Motor neuron (in vitro differentiated cells): ENCODE measurements around the gene RPLP1. TPM values are rescaled to one million over a fixed set of nuclear protein-coding genes. Genes with fewer than 3 reads are reported as not detected.
"Not testable (repeated sequence)": the region's sequence is repeated elsewhere in the genome, so short reads cannot be mapped to it uniquely, and the experiment has no call there.

Experiments
- ATAC-seq, 8 experiments: fragments of 200-7000 bp; cut with Tn5 transposase; replicated peaks in 6 of 8; 2 replicates each; pipeline ENCODE4 v1.8.0; 2021; ENCODE audit warnings: mild to moderate bottlenecking in 8 of 8, moderate library complexity in 8 of 8
- H3K27ac ChIP-seq, 2 donors: fragments of 250-450 bp; sonication (Bioruptor Pico); 2 replicates each; pipeline ENCODE4 v1.9.0; 2021; ENCODE audit warnings: antibody characterized with exemption in 2 of 2, mild to moderate bottlenecking in 2 of 2, moderate library complexity in 1 of 2
- H3K4me1 ChIP-seq, 2 donors: fragments of 250-450 bp; sonication (Bioruptor Pico); replicated peaks in 1 of 2; 2 replicates each; pipeline ENCODE4 v1.6.1; 2021; ENCODE audit warnings: antibody characterized with exemption in 2 of 2, mild to moderate bottlenecking in 2 of 2, moderate library complexity in 1 of 2
- H3K4me3 ChIP-seq, 5 donors: fragments of 250-450 bp; sonication (Bioruptor Pico); 2 replicates each; pipeline ENCODE4 v1.9.0; 2021; ENCODE audit warnings: antibody characterized with exemption in 5 of 5, mild to moderate bottlenecking in 5 of 5, moderate library complexity in 4 of 5
- WGBS, 10 experiments: fragments of 450-650 bp; shearing (Covaris generic); methylation state at CpG; one replicate each; pipeline ENCODE4 v1.0.0; 2022; 5-methylcytosine and 5-hydroxymethylcytosine counted together
- in situ Hi-C, 9 experiments: fragments of 400-800 bp; cut with MboI; loops; one replicate each; pipeline ENCODE4 v1.15.0; 2021; ENCODE audit warnings: low sequenced_read_pairs in 9 of 9, low pct_unique_long_range_greater_than_20kb in 2 of 9; ENCODE audit not compliant: unreplicated experiment in 9 of 9
- total RNA-seq, 8 experiments: library from RNA; unstranded; fragments of 300-600 nt; gene quantifications; 2 replicates each; pipeline versions ENCODE4 v1.2.3 to v1.2.4, GENCODE V29; 2022

The RPLP1 gene
- total RNA-seq, 8 experiments from 2014 or later: 1,302 to 2,801 (median 1,475) TPM

- in situ Hi-C loops: no loop called here
- 83 to 100% (median 100%) methylated on average over 1 to 2 of the region's 2 CpGs; no CpG with 5 or more reads in 4 of the 10 experiments for WGBS, 10 experiments
- Histone ChIP-seq H3K4me1 (peaks cover 5 to 8% of the 10 kb centered on the region in 2 donors), H3K27ac (no peak overlapping the region), H3K4me3 (no peak overlapping the region)
- peak in 1 of 8 experiments; percentile 26 for ATAC-seq
These were observed 5.7 kb upstream of the RPLP1 start for GRCh38 chr15:69446953-69447352.

- H3K4me1 ChIP-seq: peaks cover 17 to 24% of the 10 kb centered on the region in 2 donors
- in situ Hi-C loops, ATAC-seq, H3K4me3 ChIP-seq, H3K27ac ChIP-seq: not testable (repeated sequence)
- WGBS, 10 experiments: 80 to 100% (median 94%) methylated on average over 1 to 3 of the region's 4 CpGs; no CpG with 5 or more reads in 3 of the 10 experiments
These were observed 2.4 kb upstream of the RPLP1 start for GRCh38 chr15:69450221-69450620.

- in situ Hi-C loops: no loop called here
- ATAC-seq: no peak
- Histone ChIP-seq H3K4me3 (peak overlapping the region in 2 of 5 donors; percentile 76 to 91), H3K4me1 (peaks cover 17 to 24% of the 10 kb centered on the region in 2 donors), H3K27ac (no peak overlapping the region)
- 81 to 100% (median 97%) methylated on average over 1 to 10 of the region's 12 CpGs; no CpG with 5 or more reads in 1 of the 10 experiments for WGBS, 10 experiments
These were observed 1.5 kb upstream of the RPLP1 start for GRCh38 chr15:69450968-69451695.

- in situ Hi-C loops: no loop called here
- 2 to 40% (median 26%) methylated on average over 5 to 32 of the region's 32 CpGs for WGBS, 10 experiments
- Histone ChIP-seq H3K4me1 (peaks cover 17 to 24% of the 10 kb centered on the region in 2 donors), H3K4me3 (peak overlapping the region; percentile 63 to 91 (median 76)), H3K27ac (peak overlapping the region; percentile 2 to 54)
- peak; percentile 21 to 55 (median 50) for ATAC-seq
These were observed 497 bp upstream of the RPLP1 start for GRCh38 chr15:69451951-69452691.

- ATAC-seq: peak in 2 of 8 experiments; percentile 1 to 34
- WGBS, 10 experiments: 0 to 69% (median 16%) methylated on average over 1 to 5 of the region's 5 CpGs; no CpG with 5 or more reads in 3 of the 10 experiments
- no peak overlapping the region for H3K27ac ChIP-seq
These were observed 2.3 kb downstream of the RPLP1 start for GRCh38 chr15:69454953-69455352.

GRCh38 chr15:69456208-69457166 is 3.9 kb downstream of the RPLP1 start:
- Histone ChIP-seq H3K27ac (no peak overlapping the region), H3K4me3 (no peak overlapping the region), H3K4me1 (peaks cover 14 to 20% of the 10 kb centered on the region in 2 donors)
- WGBS, 10 experiments: 81 to 100% (median 93%) methylated on average over 2 to 10 of the region's 13 CpGs
- in situ Hi-C loops: no loop called here
- ATAC-seq: no peak

More at GRCh38 chr15:69454953-69455352, 2.3 kb downstream of the RPLP1 start:
- in situ Hi-C loops: no loop called here
- Histone ChIP-seq H3K4me3 (peak overlapping the region in 1 of 5 donors; percentile 1), H3K4me1 (peaks cover 17 to 24% of the 10 kb centered on the region in 2 donors)

- 60 to 100% (median 86%) methylated on average over 1 to 6 of the region's 8 CpGs for WGBS, 10 experiments
- no peak overlapping the region for H3K27ac ChIP-seq
These were observed 5.0 kb downstream of the RPLP1 start for GRCh38 chr15:69457304-69458280.

GRCh38 chr15:69459066-69459465 is 6.4 kb downstream of the RPLP1 start:
- in situ Hi-C loops: no loop called here
- 0 to 80% (median 43%) methylated on average over 1 to 2 of the region's 2 CpGs; no CpG with 5 or more reads in 5 of the 10 experiments for WGBS, 10 experiments
- Histone ChIP-seq H3K27ac (no peak overlapping the region), H3K4me1 (peaks cover 13 to 19% of the 10 kb centered on the region in 2 donors), H3K4me3 (no peak overlapping the region)
- no peak for ATAC-seq

More at GRCh38 chr15:69457304-69458280, 5.0 kb downstream of the RPLP1 start:
- ATAC-seq: no peak
- Histone ChIP-seq H3K4me1 (peaks cover 16 to 18% of the 10 kb centered on the region in 2 donors), H3K4me3 (no peak overlapping the region)
- in situ Hi-C loops: no loop called here

GRCh38 chr15:69460481-69460880 is 7.9 kb downstream of the RPLP1 start:
- no peak for ATAC-seq
- H3K4me3 ChIP-seq: no peak overlapping the region
- H3K4me1 ChIP-seq: peaks cover 2 to 13% of the 10 kb centered on the region in 2 donors
- in situ Hi-C loops: no loop called here
- H3K27ac ChIP-seq: no peak overlapping the region
- 25 to 80% (median 29%) methylated on average over 1 of the region's 1 CpG; no CpG with 5 or more reads in 5 of the 10 experiments for WGBS, 10 experiments

- peak in 2 of 8 experiments; percentile 0 to 1 for ATAC-seq
- 81 to 100% (median 99%) methylated on average over 1 to 11 of the region's 23 CpGs; no CpG with 5 or more reads in 4 of the 10 experiments for WGBS, 10 experiments
- Histone ChIP-seq H3K4me3 (peak overlapping the region in 1 of 5 donors; percentile 36), H3K4me1 (peaks cover 2 to 13% of the 10 kb centered on the region in 2 donors), H3K27ac (no peak overlapping the region)
- in situ Hi-C loops: no loop called here
These were observed 9.4 kb downstream of the RPLP1 start for GRCh38 chr15:69462030-69462492.

GRCh38 chr15:69462493-69463181 is 10.0 kb downstream of the RPLP1 start:
- Histone ChIP-seq H3K27ac (peak overlapping the region; percentile 64 to 88), H3K4me1 (peaks cover 2 to 13% of the 10 kb centered on the region in 2 donors), H3K4me3 (peak overlapping the region; percentile 27 to 43 (median 38))
- WGBS, 10 experiments: 0 to 26% (median 1%) methylated on average over 1 to 19 of the region's 46 CpGs; no CpG with 5 or more reads in 4 of the 10 experiments
- peak; percentile 87 to 94 (median 91) for ATAC-seq
- in situ Hi-C loops: no loop called here
